Transverse colon (tissue), 4 donors: Measurements from ENCODE around the gene MRC1. TPM values are rescaled to one million over a fixed set of nuclear protein-coding genes. Genes with fewer than 3 reads are reported as not detected.

Experiments used
- DNase-seq: peaks from one replicate; pipeline ENCODE4 v3.0.0-alpha.2; 2019
- H3K27ac ChIP-seq, 4 donors: fragments of 200-600 bp; sonication (generic); 2 replicates each; pipeline ENCODE4 v1.5.1; 2016 to 2018; ENCODE audit warnings: inconsistent platforms in 4 of 4
- H3K27me3 ChIP-seq: fragments of 200-600 bp; sonication (generic); 2 replicates; pipeline ENCODE4 v1.5.1; 2017; ENCODE audit warnings: inconsistent platforms
- H3K36me3 ChIP-seq, 4 donors: fragments of 200-600 bp; sonication (generic); 2 replicates each; pipeline ENCODE4 v1.5.1; 2017 to 2019; ENCODE audit warnings: inconsistent platforms in 4 of 4
- H3K4me1 ChIP-seq, 4 donors: fragments of 200-600 bp; sonication (generic); 2 replicates each; pipeline ENCODE4 v1.5.1; 2017 to 2020; ENCODE audit warnings: inconsistent platforms in 4 of 4
- H3K4me3 ChIP-seq, 4 donors: fragments of 200-600 bp; sonication (generic); 1 replicate in 1 of 4; 2 replicates in 3 of 4; pipeline versions ENCODE4 v1.5.1 to v1.6.1; 2017 to 2019; ENCODE audit warnings: inconsistent platforms in 4 of 4
- H3K9me3 ChIP-seq, 2 donors: fragments of 200-600 bp; sonication (generic); 2 replicates each; pipeline ENCODE4 v1.5.1; 2017 to 2019; ENCODE audit warnings: inconsistent platforms in 2 of 2
- CTCF ChIP-seq, 5 experiments: fragments of 200-600 bp in 3 of 5; fragments of 450-650 bp in 2 of 5; sonication (generic) in 3 of 5; IDR thresholded peaks; 1 replicate in 2 of 5; 2 replicates in 3 of 5; pipeline ENCODE4 v1.5.1; 2016 to 2017; ENCODE audit warnings: antibody characterized with exemption in 5 of 5, inconsistent platforms in 3 of 5, mild to moderate bottlenecking in 2 of 5, moderate library complexity in 1 of 5
- EP300 ChIP-seq: sonication (generic); formaldehyde crosslinking; IDR thresholded peaks from one replicate; pipeline ENCODE4 v1.6.1; 2017; ENCODE audit warnings: antibody characterized with exemption, low read depth
- POLR2A ChIP-seq: fragments of 450-650 bp; IDR thresholded peaks from one replicate; pipeline ENCODE4 v1.6.1; 2016; ENCODE audit warnings: antibody characterized with exemption, mild to moderate bottlenecking, moderate library complexity
- POLR2AphosphoS5 ChIP-seq, 3 donors: sonication (generic); formaldehyde crosslinking; IDR thresholded peaks; one replicate each; pipeline ENCODE4 v1.6.1; 2016; ENCODE audit warnings: antibody characterized with exemption in 3 of 3
- WGBS, 2 donors: methylation state at CpG; one replicate each; pipeline ENCODE4 v1.1.5; 2018; ENCODE audit warnings: low coverage in 1 of 2; 5-methylcytosine and 5-hydroxymethylcytosine counted together
- in situ Hi-C, 4 donors: fragments of 200-750 bp; cut with MboI; loops; one replicate each; pipeline versions ENCODE4 v1.15.0 to v1.15.1; 2017; ENCODE audit warnings: low sequenced_read_pairs in 3 of 4, low pct_ligation_motif_present in 1 of 4, low pct_unique_long_range_greater_than_20kb in 1 of 4
- intact Hi-C: fragments of 100-400 bp; cut with DNase I; formaldehyde crosslinking; loops from one replicate; pipeline ENCODE4 v1.15.1; 2023; ENCODE audit warnings: low total_unique reads
- total RNA-seq, 4 donors: library from RNA; depleted of rRNA; stranded (reverse); fragments of >200 nt; gene quantifications; one replicate each; pipeline ENCODE4 v1.1.0, GENCODE V29; 2016

The MRC1 gene
- total RNA-seq, 4 donors from 2014 or later, result 2.8 to 22.1 (median 15.2) TPM

- H3K36me3 ChIP-seq, result no peaks in the 10 kb centered on the region
- no peak overlapping the region for H3K4me3 ChIP-seq
- intact Hi-C loops (no loop called here), in situ Hi-C loops (no loop called here)
- H3K27ac ChIP-seq, result no peak overlapping the region
- no peak for TF ChIP-seq POLR2AphosphoS5 (IDR thresholded peaks at IDR 0.05)
- TF ChIP-seq EP300, result no peak
- no peak for TF ChIP-seq POLR2A
- no peak for TF ChIP-seq CTCF (IDR thresholded peaks at IDR 0.05)
- H3K27me3 ChIP-seq, result no peaks in the 10 kb centered on the region
- WGBS, 2 donors, result 91 to 92% methylated on average over 4 of the region's 4 CpGs
- no peak for DNase-seq
- peaks cover 0 to 11% (median 5%) of the 10 kb centered on the region in 4 donors for H3K4me1 ChIP-seq
- H3K9me3 ChIP-seq, result no peaks in the 10 kb centered on the region
These were observed 28.4 kb upstream of the MRC1 start for GRCh38 chr10:17780727-17781126.

- peaks cover 0 to 5% (median 0%) of the 10 kb centered on the region in 4 donors for H3K36me3 ChIP-seq
- H3K4me3 ChIP-seq, result no peak overlapping the region
- peaks cover 0 to 11% (median 5%) of the 10 kb centered on the region in 4 donors for H3K4me1 ChIP-seq
- no peaks in the 10 kb centered on the region for H3K9me3 ChIP-seq
- DNase-seq, result no peak
- 57 to 67% methylated on average over 1 to 2 of the region's 2 CpGs for WGBS, 2 donors
- in situ Hi-C loops, result no loop called here
- no peak overlapping the region for H3K27ac ChIP-seq
- no peaks in the 10 kb centered on the region for H3K27me3 ChIP-seq
- no peak for TF ChIP-seq CTCF (IDR thresholded peaks at IDR 0.05)
- no peak for TF ChIP-seq EP300
- no peak for TF ChIP-seq POLR2AphosphoS5 (IDR thresholded peaks at IDR 0.05)
- no peak for TF ChIP-seq POLR2A
- intact Hi-C loops, result no loop called here
These were observed 27.3 kb upstream of the MRC1 start for GRCh38 chr10:17781856-17782255.

GRCh38 chr10:17782921-17783665, 26.1 kb upstream of the MRC1 start:
- no peak for DNase-seq
- 70 to 75% methylated on average over 10 to 16 of the region's 16 CpGs for WGBS, 2 donors
- intact Hi-C loops (no loop called here), in situ Hi-C loops (no loop called here)
- Histone ChIP-seq H3K27me3 (no peaks in the 10 kb centered on the region), H3K27ac (peak overlapping the region in 1 of 4 donors; percentile 25), H3K4me3 (no peak overlapping the region), H3K36me3 (peaks cover 0 to 5% (median 0%) of the 10 kb centered on the region in 4 donors), H3K4me1 (peaks cover 0 to 11% (median 5%) of the 10 kb centered on the region in 4 donors), H3K9me3 (no peaks in the 10 kb centered on the region)
- TF ChIP-seq POLR2AphosphoS5 (IDR thresholded peaks at IDR 0.05) (no peak), POLR2A (no peak), EP300 (no peak), CTCF (IDR thresholded peaks at IDR 0.05) (no peak)

- peaks cover 0 to 5% (median 0%) of the 10 kb centered on the region in 4 donors for H3K36me3 ChIP-seq
- H3K4me1 ChIP-seq, result peaks cover 0 to 11% (median 5%) of the 10 kb centered on the region in 4 donors
- DNase-seq, result no peak
- intact Hi-C loops (no loop called here), in situ Hi-C loops (no loop called here)
- H3K27ac ChIP-seq, result no peak overlapping the region
- TF ChIP-seq POLR2A, result no peak
- TF ChIP-seq POLR2AphosphoS5 (IDR thresholded peaks at IDR 0.05), result no peak
- H3K27me3 ChIP-seq, result no peaks in the 10 kb centered on the region
- 44 to 47% methylated on average over 1 of the region's 1 CpG for WGBS, 2 donors
- H3K4me3 ChIP-seq, result no peak overlapping the region
- no peaks in the 10 kb centered on the region for H3K9me3 ChIP-seq
These were observed 25.4 kb upstream of the MRC1 start for GRCh38 chr10:17783751-17784150.
